HepG2 (cell line): Measurements from ENCODE around the gene JMJD6. TPM values are rescaled to one million over a fixed set of nuclear protein-coding genes. Genes with fewer than 3 reads are reported as not detected.

Experiments used
- ADNP ChIP-seq: sonication (generic); formaldehyde crosslinking; IDR thresholded peaks from 2 replicates; pipeline ENCODE4 v1.4.0; 2020; ENCODE audit warnings: missing genetic modification reagents
- DNMT3B ChIP-seq: conservative IDR thresholded peaks from 2 replicates; pipeline ENCODE4 v1.6.1; 2016; ENCODE audit warnings: missing biosample characterization, control low read depth
- HDAC2 ChIP-seq: sonication (generic); formaldehyde crosslinking; IDR thresholded peaks from 2 replicates; pipeline ENCODE4 v1.4.0; 2020; ENCODE audit warnings: missing genetic modification reagents
- HOXA5 ChIP-seq: sonication (generic); formaldehyde crosslinking; IDR thresholded peaks from 2 replicates; pipeline ENCODE4 v1.4.0; 2020; ENCODE audit warnings: missing genetic modification reagents
- KLF16 ChIP-seq, 2 experiments: sonication (generic) in 1 of 2; formaldehyde crosslinking in 1 of 2; IDR thresholded peaks; 2 replicates each; pipeline versions ENCODE4 v1.6.1 to v1.8.0; 2016 to 2023; ENCODE audit warnings: missing genetic modification reagents in 2 of 2, missing compliant biosample characterization in 1 of 2
- KMT2A ChIP-seq: sonication (generic); formaldehyde crosslinking; IDR thresholded peaks from 2 replicates; pipeline ENCODE4 v1.4.0; 2020; ENCODE audit warnings: missing genetic modification reagents
- MAFG ChIP-seq: sonication (generic); formaldehyde crosslinking; IDR thresholded peaks from 2 replicates; pipeline ENCODE4 v1.5.1; 2020; ENCODE audit warnings: mild to moderate bottlenecking, missing genetic modification reagents
- RFXAP ChIP-seq: sonication (generic); formaldehyde crosslinking; IDR thresholded peaks from 2 replicates; pipeline ENCODE4 v1.4.0; 2020; ENCODE audit warnings: missing genetic modification reagents, borderline replicate concordance
- SAP130 ChIP-seq: IDR thresholded peaks from 2 replicates; pipeline ENCODE4 v1.6.1; 2016; ENCODE audit warnings: low read depth
- SIN3A ChIP-seq: IDR thresholded peaks from 2 replicates; pipeline ENCODE4 v1.6.1; 2011; ENCODE audit warnings: low read depth, mild to moderate bottlenecking, control low read depth, low read length, borderline replicate concordance
- SKI ChIP-seq: fragments of 450-650 bp; IDR thresholded peaks from one replicate; pipeline ENCODE4 v1.6.1; 2018; ENCODE audit warnings: mild to moderate bottlenecking; ENCODE audit not compliant: partially characterized antibody
- SMARCC2 ChIP-seq: fragments of 450-650 bp; IDR thresholded peaks from 2 replicates; pipeline ENCODE4 v1.6.1; 2017; ENCODE audit warnings: antibody characterized with exemption, mild to moderate bottlenecking
- TEAD3 ChIP-seq: optimal IDR thresholded peaks from 2 replicates; pipeline ENCODE3; 2016; ENCODE audit warnings: borderline replicate concordance
- XBP1 ChIP-seq: sonication (generic); formaldehyde crosslinking; IDR thresholded peaks from 2 replicates; pipeline ENCODE4 v1.5.0; 2020; ENCODE audit warnings: missing genetic modification reagents
- ZNF234 ChIP-seq: sonication (generic); formaldehyde crosslinking; conservative IDR thresholded peaks from 2 replicates; pipeline ENCODE4 v1.5.1; 2020; ENCODE audit warnings: mild to moderate bottlenecking, missing genetic modification reagents
- ZNF329 ChIP-seq: sonication (generic); formaldehyde crosslinking; IDR thresholded peaks from 2 replicates; pipeline ENCODE4 v1.9.0; 2021; ENCODE audit warnings: low read depth, mild to moderate bottlenecking, missing genetic modification reagents
- ZNF350 ChIP-seq: sonication (generic); formaldehyde crosslinking; IDR thresholded peaks from 2 replicates; pipeline ENCODE4 v1.4.0; 2020; ENCODE audit warnings: mild to moderate bottlenecking, low read depth, missing genetic modification reagents, borderline replicate concordance
- ZNF431 ChIP-seq: sonication (generic); formaldehyde crosslinking; IDR thresholded peaks from 2 replicates; pipeline ENCODE4 v1.9.0; 2022; ENCODE audit warnings: missing genetic modification reagents, low read depth, mild to moderate bottlenecking, borderline replicate concordance
- ZNF451 ChIP-seq: sonication (generic); formaldehyde crosslinking; IDR thresholded peaks from 2 replicates; pipeline ENCODE4 v1.5.0; 2020; ENCODE audit warnings: mild to moderate bottlenecking, missing genetic modification reagents
- ZNF546 ChIP-seq: sonication (generic); formaldehyde crosslinking; conservative IDR thresholded peaks from 2 replicates; pipeline ENCODE4 v1.8.1; 2023; ENCODE audit warnings: mild to moderate bottlenecking, missing genetic modification reagents
- ZNF557 ChIP-seq: sonication (generic); formaldehyde crosslinking; IDR thresholded peaks from 2 replicates; pipeline ENCODE4 v1.4.0; 2020; ENCODE audit warnings: missing genetic modification reagents
- ZNF607 ChIP-seq: sonication (generic); formaldehyde crosslinking; IDR thresholded peaks from 2 replicates; pipeline ENCODE4 v1.5.1; 2020; ENCODE audit warnings: missing genetic modification reagents, mild to moderate bottlenecking, borderline replicate concordance
- ZNF747 ChIP-seq: sonication (generic); formaldehyde crosslinking; IDR thresholded peaks from 2 replicates; pipeline ENCODE4 v1.8.1; 2023; ENCODE audit warnings: missing genetic modification reagents, mild to moderate bottlenecking, borderline replicate concordance
- ZNF776 ChIP-seq: sonication (generic); formaldehyde crosslinking; IDR thresholded peaks from 2 replicates; pipeline ENCODE4 v1.4.0; 2020; ENCODE audit warnings: mild to moderate bottlenecking, missing genetic modification reagents
- ZNF782 ChIP-seq: sonication (generic); formaldehyde crosslinking; IDR thresholded peaks from 2 replicates; pipeline ENCODE4 v1.4.0; 2020; ENCODE audit warnings: missing genetic modification reagents, mild to moderate bottlenecking, borderline replicate concordance
- polyA plus RNA-seq, 8 experiments: library from polyadenylated mRNA; depleted of rRNA in 3 of 8; stranded (reverse) in 7 of 8; unstranded in 1 of 8; fragments of >200 nt; fragmentation: Illumina TruSeq in 4 of 8; extraction: Trizol in 4 of 8; gene quantifications; 2 replicates each; pipeline versions ENCODE4 v1.2.1 to v1.2.3, GENCODE V29; 2011 to 2016; ENCODE audit warnings: low read depth in 4 of 8, missing spikeins in 1 of 8, mixed read lengths in 1 of 8; ENCODE audit not compliant: insufficient read depth in 1 of 8
- total RNA-seq, 5 experiments: library from RNA; depleted of rRNA; stranded (reverse); fragments of >200 nt; fragmentation: Illumina TruSeq; extraction: Trizol; gene quantifications; 2 replicates each; pipeline ENCODE4 v1.2.3, GENCODE V29; 2016; ENCODE audit warnings: low read depth in 1 of 5
- TF ChIP-seq, protein P1 (sequence below): sonication (generic); formaldehyde crosslinking; IDR thresholded peaks from 2 replicates; pipeline ENCODE4 v1.5.0; 2020; ENCODE audit warnings: mild to moderate bottlenecking, missing genetic modification reagents
- TF ChIP-seq, protein P2 (sequence below): fragments of 450-650 bp; IDR thresholded peaks from 2 replicates; pipeline ENCODE4 v1.6.1; 2017

The JMJD6 gene
- total and polyA plus RNA-seq, 2 of the 13 experiments (the other 11 are each of a cell fraction or from before 2014, with no cell fraction given), result 33.6 to 41.0 TPM

DNA sequence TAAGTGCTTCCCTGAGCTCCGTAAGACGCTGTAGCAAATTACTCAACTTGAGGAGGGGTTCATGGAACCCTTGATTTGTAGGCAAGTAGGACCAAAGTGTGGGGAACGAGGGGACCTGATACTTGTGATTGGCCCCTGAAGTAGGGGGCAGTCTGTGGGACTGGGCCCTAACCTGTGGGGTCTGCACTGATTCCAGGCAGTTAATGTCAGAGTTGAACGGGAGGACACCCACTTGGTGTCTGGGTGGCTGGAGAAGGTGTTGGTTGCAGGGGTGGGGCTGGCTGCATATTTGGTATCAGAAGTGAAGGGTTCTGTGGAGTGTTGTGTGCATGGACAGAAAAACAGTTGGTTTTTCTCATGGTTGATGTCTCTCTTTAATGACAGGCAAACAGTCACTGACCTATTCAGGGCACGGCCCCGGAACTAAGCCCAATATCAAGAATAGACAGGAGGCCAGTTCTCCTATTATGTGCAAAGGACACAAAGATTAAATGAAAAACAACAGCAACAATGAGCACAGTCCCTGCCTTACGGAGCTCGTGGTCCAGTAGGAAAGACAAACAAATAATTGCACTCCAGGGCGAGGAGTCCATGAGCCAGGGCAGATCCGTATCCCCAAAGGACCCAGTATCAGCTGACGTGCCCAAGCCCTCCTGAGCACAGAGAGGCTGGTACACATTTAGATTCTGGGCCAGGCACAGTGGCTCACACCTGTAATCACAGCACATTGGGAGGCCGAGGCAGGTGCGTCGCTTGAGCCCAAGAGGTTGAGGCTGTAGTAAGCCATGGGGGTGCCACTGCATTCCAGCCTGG, 34.8 kb downstream of the JMJD6 start (continued):
- TF ChIP-seq ZNF546 (peak; percentile 47; the same call in 1 of the 2 replicates), MAFG (CRISPR knock-in tag) (no peak), ZNF234 (no peak), ZNF607 (CRISPR knock-in tag) (peak; percentile 28), DNMT3B (CRISPR knock-in tag) (no peak), SKI (peak; percentile 38), ZNF747 (CRISPR knock-in tag) (peak; percentile 81), XBP1 (CRISPR knock-in tag) (no peak), RFXAP (peak; percentile 2; the same call in 1 of the 2 replicates), KLF16 (CRISPR knock-in tag; IDR thresholded peaks at IDR 0.05) (0 out of 4 replicates have a peak, but pooled peaks of 1 of the 2 experiments have one; percentile 16), ADNP (CRISPR knock-in tag) (no peak), SAP130 (CRISPR knock-in tag) (peak; percentile 97), ZNF431 (CRISPR knock-in tag) (peak; percentile 74; the same call in 1 of the 2 replicates), ZNF350 (peak; percentile 70), SIN3A (peak; percentile 53; the same call in 1 of the 2 replicates), ZNF451 (peak; percentile 83; the same call in 1 of the 2 replicates), HDAC2 (CRISPR knock-in tag) (peak; percentile 85), HOXA5 (CRISPR knock-in tag) (0 out of 2 replicates have a peak, but pooled peaks have one; percentile 5), ZNF776 (no peak), ZNF782 (CRISPR knock-in tag) (no peak), KMT2A (CRISPR knock-in tag) (0 out of 2 replicates have a peak, but pooled peaks have one; percentile 21), TEAD3 (CRISPR knock-in tag) (peak; percentile 77), ZNF329 (CRISPR knock-in tag) (no peak), ZNF557 (peak; percentile 25; the same call in 1 of the 2 replicates), SMARCC2 (0 out of 2 replicates have a peak, but pooled peaks have one; percentile 15)
- TF ChIP-seq, protein P1, sequence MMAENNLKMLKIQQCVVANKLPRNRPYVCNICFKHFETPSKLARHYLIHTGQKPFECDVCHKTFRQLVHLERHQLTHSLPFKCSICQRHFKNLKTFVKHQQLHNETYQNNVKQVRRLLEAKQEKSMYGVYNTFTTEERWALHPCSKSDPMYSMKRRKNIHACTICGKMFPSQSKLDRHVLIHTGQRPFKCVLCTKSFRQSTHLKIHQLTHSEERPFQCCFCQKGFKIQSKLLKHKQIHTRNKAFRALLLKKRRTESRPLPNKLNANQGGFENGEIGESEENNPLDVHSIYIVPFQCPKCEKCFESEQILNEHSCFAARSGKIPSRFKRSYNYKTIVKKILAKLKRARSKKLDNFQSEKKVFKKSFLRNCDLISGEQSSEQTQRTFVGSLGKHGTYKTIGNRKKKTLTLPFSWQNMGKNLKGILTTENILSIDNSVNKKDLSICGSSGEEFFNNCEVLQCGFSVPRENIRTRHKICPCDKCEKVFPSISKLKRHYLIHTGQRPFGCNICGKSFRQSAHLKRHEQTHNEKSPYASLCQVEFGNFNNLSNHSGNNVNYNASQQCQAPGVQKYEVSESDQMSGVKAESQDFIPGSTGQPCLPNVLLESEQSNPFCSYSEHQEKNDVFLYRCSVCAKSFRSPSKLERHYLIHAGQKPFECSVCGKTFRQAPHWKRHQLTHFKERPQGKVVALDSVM (CRISPR knock-in tag), result 0 out of 2 replicates have a peak, but pooled peaks have one; percentile 16
- TF ChIP-seq, protein P2, sequence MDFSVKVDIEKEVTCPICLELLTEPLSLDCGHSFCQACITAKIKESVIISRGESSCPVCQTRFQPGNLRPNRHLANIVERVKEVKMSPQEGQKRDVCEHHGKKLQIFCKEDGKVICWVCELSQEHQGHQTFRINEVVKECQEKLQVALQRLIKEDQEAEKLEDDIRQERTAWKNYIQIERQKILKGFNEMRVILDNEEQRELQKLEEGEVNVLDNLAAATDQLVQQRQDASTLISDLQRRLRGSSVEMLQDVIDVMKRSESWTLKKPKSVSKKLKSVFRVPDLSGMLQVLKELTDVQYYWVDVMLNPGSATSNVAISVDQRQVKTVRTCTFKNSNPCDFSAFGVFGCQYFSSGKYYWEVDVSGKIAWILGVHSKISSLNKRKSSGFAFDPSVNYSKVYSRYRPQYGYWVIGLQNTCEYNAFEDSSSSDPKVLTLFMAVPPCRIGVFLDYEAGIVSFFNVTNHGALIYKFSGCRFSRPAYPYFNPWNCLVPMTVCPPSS, result no peak
